ENCODE results near the gene ZFP92. TPM values are rescaled to one million over a fixed set of nuclear protein-coding genes. Genes with fewer than 3 reads are reported as not detected.

The ZFP92 gene
- polyA plus RNA-seq, 1 donor (not counting 4 experiments of a cell fraction or from before 2014, with no cell fraction given), result 0.64 TPM

GRCh38 chrX:153446950-153447580 lies 35.8 kb downstream of the ZFP92 start:
- Histone ChIP-seq H3K27ac (ENCODE audit: control insufficient read depth, insufficient read depth, low read length) (no peak overlapping the region), H3K9me3 (ENCODE audit: control insufficient read depth, low read depth, low read length) (no peaks in the 10 kb centered on the region), H3K9ac (ENCODE audit: control insufficient read depth, extremely low read depth, insufficient read depth, low read length) (no peak overlapping the region), H4K20me1 (ENCODE audit: control insufficient read depth, extremely low read depth, insufficient read depth, low read length) (no peaks in the 10 kb centered on the region), H3K4me3 (ENCODE audit: control insufficient read depth in 2 of 3, extremely low read depth in 1 of 3, insufficient read depth in 2 of 3, low read depth in 1 of 3, low read length in 3 of 3) (no peak overlapping the region), H3K9me1 (ENCODE audit: control insufficient read depth, extremely low read depth, insufficient read depth, low read length) (no peaks in the 10 kb centered on the region), H2AFZ (ENCODE audit: control insufficient read depth, low read length) (no peak overlapping the region), H3K27me3 (ENCODE audit: control insufficient read depth, extremely low read depth, insufficient read depth, low read length) (no peaks in the 10 kb centered on the region), H3K79me2 (ENCODE audit: control insufficient read depth, insufficient read depth, low read length) (no peaks in the 10 kb centered on the region), H3K4me2 (ENCODE audit: control insufficient read depth, extremely low read depth, insufficient read depth, low read depth, low read length) (no peak overlapping the region), H3K4me1 (ENCODE audit: control insufficient read depth, extremely low read depth, insufficient read depth, low read length) (peaks cover under 1% of the 10 kb centered on the region), H3K36me3 (ENCODE audit: control insufficient read depth in 2 of 2, extremely low read depth in 1 of 2, insufficient read depth in 2 of 2, low read length in 2 of 2) (no peaks in the 10 kb centered on the region)
- DNase-seq (ENCODE audit: low read depth, low spot score) (no peak), FAIRE-seq (no peak)
- dilution Hi-C loops (cut with MboI; ENCODE audit: extremely low pct_ligation_motif_present, low sequenced_read_pairs), result no loop called here
- no peak for TF ChIP-seq EZH2 (IDR thresholded peaks at IDR 0.05; ENCODE audit: low read length)
- no peak for TF ChIP-seq CTCF (optimal IDR thresholded peaks at IDR 0.05 in 1 of 3, IDR thresholded peaks at IDR 0.05 in 1 of 3, conservative IDR thresholded peaks at IDR 0.05 in 1 of 3; ENCODE audit: extremely low read depth in 1 of 3, insufficient read depth in 2 of 3, low read length in 3 of 3)

GRCh38 chrX:153447581-153447960 lies 36.3 kb downstream of the ZFP92 start:
- no peak for TF ChIP-seq CTCF (optimal IDR thresholded peaks at IDR 0.05 in 1 of 3, IDR thresholded peaks at IDR 0.05 in 1 of 3, conservative IDR thresholded peaks at IDR 0.05 in 1 of 3; ENCODE audit: extremely low read depth in 1 of 3, insufficient read depth in 2 of 3, low read length in 3 of 3)
- no peak for TF ChIP-seq EZH2 (IDR thresholded peaks at IDR 0.05; ENCODE audit: low read length)
- dilution Hi-C loops (cut with MboI; ENCODE audit: extremely low pct_ligation_motif_present, low sequenced_read_pairs), result no loop called here
- no peak for DNase-seq (ENCODE audit: low read depth, low spot score)

More at GRCh38 chrX:153447581-153447960, 36.3 kb downstream of the ZFP92 start:
- Histone ChIP-seq H2AFZ (ENCODE audit: control insufficient read depth, low read length) (no peak overlapping the region), H3K9me3 (ENCODE audit: control insufficient read depth, low read depth, low read length) (no peaks in the 10 kb centered on the region), H3K79me2 (ENCODE audit: control insufficient read depth, insufficient read depth, low read length) (no peaks in the 10 kb centered on the region), H3K4me2 (ENCODE audit: control insufficient read depth, extremely low read depth, insufficient read depth, low read depth, low read length) (no peak overlapping the region), H3K27me3 (ENCODE audit: control insufficient read depth, extremely low read depth, insufficient read depth, low read length) (no peaks in the 10 kb centered on the region), H3K9ac (ENCODE audit: control insufficient read depth, extremely low read depth, insufficient read depth, low read length) (no peak overlapping the region), H3K27ac (ENCODE audit: control insufficient read depth, insufficient read depth, low read length) (no peak overlapping the region), H3K4me1 (ENCODE audit: control insufficient read depth, extremely low read depth, insufficient read depth, low read length) (no peaks in the 10 kb centered on the region), H3K9me1 (ENCODE audit: control insufficient read depth, extremely low read depth, insufficient read depth, low read length) (no peaks in the 10 kb centered on the region), H4K20me1 (ENCODE audit: control insufficient read depth, extremely low read depth, insufficient read depth, low read length) (no peaks in the 10 kb centered on the region), H3K4me3 (ENCODE audit: control insufficient read depth in 2 of 3, extremely low read depth in 1 of 3, insufficient read depth in 2 of 3, low read depth in 1 of 3, low read length in 3 of 3) (no peak overlapping the region), H3K36me3 (ENCODE audit: control insufficient read depth in 2 of 2, extremely low read depth in 1 of 2, insufficient read depth in 2 of 2, low read length in 2 of 2) (no peaks in the 10 kb centered on the region)
- FAIRE-seq, result no peak

Measured in keratinocyte (primary cell).